Activated naive CD8-positive, alpha-beta T cell treated with anti-CD3 and anti-CD28 coated beads, Interleukin-2, amount 50 U/mL, for 16 hours (primary cell): ENCODE measurements around the gene RPL10.

Experiments
- DNase-seq: peaks from one replicate; pipeline ENCODE4 v3.0.0-alpha.2; 2020; ENCODE audit warnings: low read depth, low spot score

The RPL10 gene

DNA sequence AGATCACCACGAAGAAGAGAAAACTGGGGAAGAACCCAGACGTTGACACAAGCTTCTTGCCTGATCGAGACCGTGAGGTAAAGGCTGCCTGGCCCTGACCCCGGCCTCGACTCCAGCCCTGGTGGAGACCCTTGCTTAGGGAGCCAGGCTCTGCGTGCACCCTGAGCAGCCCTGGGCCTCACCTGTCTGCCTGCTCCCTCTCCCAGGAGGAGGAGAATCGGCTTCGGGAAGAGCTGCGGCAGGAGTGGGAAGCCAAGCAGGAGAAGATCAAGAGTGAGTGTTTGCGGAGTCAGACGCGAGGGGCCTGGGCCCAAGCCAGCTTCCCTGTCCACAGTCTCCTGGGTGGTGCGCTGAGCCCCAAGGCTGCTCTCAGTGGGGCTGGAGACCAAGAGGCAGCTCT lies 50.3 kb downstream of the RPL10 start:
- no peak for DNase-seq

DNA sequence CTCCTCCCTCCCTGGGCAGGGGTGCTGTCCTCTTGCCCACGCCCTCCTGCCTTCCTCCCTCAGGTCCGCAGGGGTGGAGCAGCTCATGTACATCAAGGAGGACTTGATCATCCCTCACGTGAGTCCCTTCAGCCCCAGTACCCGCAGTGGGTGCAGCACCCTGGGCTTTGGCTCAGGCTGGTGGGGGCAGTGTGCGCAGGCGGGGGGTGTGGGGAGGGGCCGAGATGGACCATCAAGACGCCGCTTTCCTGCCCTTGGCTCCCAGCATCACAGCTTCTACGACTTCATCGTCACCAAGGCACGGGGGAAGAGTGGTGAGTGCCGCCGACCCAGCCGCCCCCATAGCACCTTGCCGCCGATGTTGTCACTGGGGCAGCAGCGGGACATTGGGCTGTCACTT lies 51.4 kb downstream of the RPL10 start:
- DNase-seq, result no peak

DNA sequence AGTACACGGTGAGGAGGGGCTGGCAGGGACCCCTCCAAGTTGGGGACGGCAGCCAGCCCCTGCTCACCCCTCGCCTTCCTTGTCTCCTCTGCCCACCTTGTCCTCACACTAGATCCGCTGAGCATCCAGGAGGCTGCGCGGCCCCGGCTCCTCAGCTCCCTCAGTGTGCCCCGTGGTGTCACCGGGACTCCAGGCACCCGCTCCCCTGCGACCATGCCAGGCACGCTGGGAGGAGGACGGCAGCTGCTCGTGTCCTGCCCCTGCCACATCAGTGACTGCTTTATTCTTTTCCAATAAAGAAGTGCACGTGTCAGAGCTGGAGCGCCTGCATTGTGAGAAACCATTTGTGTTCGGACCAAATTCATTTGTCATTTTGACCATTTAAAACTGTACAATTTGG lies 52.1 kb downstream of the RPL10 start:
- no peak for DNase-seq
